Measurements from ENCODE around the gene FBXO39.
"Not testable (repeated sequence)": the region's sequence is repeated elsewhere in the genome, so short reads cannot be mapped to it uniquely, and the experiment has no call there.

FBXO39 gene

DNA sequence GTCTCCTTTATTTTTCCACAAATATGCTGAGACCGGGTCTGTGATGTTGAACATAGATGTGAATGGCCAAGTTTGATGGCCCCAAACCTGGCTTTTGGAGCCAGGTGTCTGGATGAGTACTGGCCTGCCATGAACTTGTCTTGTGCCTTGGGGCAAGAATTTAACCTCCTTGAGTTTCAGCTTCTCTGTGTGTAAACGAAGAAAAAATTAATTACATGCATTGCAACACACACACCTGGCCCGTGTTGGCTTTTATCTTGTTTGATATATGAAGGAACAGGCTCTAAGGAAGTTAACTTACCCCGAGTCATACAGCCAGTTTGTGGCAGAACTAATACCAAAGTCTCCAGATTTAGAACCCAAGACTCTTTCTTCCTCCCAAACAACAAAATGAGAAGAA is 13.1 kb downstream of the FBXO39 start:
- no peak for DNase-seq (ENCODE audit: low read depth, low spot score)

DNA sequence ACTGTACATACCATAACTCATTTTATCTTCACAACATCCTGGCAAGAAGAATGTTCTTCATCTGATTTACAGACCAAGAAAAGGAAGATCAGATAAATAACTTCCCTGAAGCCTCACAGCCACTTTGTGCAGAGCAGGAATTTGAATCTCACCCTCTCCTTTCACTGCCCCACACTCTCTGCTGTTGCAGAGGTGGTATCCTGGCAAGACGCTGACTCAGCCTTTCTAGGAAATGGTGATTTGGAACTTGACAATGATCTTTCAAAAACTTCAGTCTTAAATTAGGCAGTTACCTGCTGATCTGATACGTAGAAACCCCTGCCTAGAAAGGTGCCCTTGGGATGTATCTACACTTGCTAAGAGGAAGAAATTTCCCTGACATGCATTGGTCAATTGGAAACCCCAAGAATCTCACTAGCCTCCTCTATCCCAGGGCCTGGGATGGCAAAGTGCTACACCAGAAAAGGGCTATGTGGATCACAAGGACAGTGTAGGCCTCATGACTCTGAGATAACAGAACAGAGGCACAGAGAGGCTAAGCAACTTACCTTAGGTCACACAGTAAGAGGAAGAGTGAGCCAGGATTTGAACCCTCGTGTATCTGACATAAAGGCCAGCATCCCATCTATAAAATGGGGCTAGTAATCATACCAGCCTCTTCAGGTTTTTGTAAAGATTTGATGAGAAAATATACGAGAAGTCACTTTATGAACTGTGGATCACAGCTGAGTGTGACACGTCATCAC is 17.9 kb downstream of the FBXO39 start:
- DNase-seq (ENCODE audit: low read depth, low spot score), result no peak

DNA sequence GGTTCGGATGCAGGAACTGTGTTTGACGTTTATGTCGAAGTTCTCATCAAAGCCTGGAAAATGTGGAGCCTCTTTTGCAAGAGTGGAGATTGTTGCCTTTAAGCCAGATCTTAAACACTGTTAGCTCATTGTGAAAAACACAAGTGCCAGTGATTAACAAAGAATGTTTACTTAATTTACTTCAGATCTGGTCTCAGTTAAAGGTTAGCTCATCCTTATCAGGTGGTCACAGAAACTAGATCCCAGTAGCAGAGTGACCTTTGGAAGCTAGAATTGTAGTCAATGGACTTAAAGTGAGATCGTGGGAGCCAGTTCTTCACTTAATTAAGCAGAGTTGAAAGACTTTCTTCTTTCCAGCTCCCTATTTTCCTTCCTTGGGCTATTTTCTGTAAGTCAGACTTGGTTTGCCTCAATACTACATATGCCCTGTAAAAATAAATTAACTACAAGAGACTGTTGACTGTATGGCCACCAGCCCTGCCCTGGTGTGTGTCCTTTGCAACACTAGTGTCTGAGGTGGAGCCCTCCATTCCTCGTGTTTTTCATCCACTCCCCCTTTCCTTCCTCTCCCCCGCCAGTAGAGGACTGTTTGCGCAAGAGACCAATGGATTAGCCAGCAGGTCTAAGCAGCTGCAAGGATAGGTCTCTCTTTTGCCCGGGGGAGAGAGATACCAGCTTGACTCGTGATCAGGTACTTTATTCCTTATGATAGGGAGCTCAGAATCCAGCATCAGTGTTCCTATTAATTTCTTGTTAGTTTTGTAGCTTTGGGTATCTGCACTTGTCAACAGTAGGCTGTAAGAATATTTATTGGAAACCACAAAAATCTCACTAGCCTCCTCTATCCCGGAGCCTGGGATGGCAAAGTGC is 20.2 kb downstream of the FBXO39 start:
- no peak for DNase-seq (ENCODE audit: low read depth, low spot score)

GRCh38 chr17:6796887-6797490 is 21.0 kb downstream of the FBXO39 start:
- no peak for DNase-seq (ENCODE audit: low read depth, low spot score)

GRCh38 chr17:6797718-6798351 is 21.8 kb downstream of the FBXO39 start:
- no peak for DNase-seq (ENCODE audit: low read depth, low spot score)

DNA sequence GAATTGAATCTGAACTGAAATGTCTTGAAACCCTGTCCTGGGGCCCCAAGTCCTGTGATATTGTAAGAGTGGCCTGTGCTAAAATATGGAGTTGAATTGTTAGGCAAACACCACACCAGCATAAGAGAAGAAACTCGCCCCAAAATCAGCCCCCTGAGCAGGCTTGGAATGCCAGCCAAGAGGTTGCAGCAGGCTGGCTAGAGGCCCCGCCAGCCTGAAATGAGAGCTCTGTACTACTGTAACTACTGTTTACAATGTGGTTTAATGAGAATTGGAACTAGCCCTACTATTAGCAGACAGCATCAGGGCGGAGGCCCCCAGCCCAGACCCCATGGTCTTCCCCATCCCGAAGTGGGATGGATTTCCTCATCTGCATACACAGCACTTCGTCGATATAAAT is 23.7 kb downstream of the FBXO39 start:
- no peak for DNase-seq (ENCODE audit: low read depth, low spot score)

DNA sequence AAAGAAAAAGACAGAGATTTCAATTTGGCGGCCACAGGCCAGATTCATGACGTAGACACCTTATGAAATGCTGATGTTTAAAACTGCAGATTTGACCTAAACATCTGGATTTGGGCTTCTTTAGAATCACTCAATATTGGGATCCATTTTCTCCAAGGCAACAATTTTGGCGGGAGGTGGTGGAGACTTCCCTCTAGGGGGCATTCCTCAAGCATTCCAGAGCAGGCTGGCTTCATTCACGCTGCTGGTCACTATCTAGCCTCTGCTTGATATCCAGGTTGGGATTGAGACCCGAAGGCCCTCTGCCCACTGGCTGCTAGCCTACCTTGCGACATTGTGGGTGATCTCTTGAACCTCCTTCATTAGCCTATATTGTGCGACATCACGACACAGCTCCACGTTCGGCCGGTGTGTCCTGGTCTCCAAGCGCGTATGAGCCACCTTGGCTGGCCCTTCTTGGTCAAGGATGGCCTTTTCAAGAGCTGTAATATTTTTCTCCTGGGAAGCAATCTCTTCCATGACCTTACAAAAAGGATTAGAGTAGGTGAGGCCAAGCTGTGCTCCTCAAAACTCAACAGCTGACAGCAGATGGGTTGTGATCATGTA is 24.5 kb downstream of the FBXO39 start:
- DNase-seq (ENCODE audit: low read depth, low spot score), result no peak

DNA sequence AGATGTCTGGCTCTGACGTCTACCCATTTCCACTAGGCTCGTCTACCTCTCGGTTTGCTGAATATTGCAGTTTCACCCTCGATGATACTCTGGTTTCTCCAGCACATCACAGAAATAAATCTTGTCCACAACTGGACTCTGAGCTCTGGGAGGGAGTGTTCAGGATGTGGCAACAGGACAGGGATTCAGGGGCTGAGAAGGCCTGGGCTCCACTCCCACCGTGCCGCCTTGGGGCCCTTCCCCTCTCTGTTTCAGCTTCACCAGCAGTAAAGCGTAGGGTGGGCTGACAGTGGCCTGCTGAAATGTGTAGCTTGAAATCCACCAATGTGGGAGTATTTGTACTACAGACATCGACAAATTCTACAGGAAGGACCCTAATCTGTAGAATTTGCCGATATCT is 35.5 kb downstream of the FBXO39 start:
- DNase-seq (ENCODE audit: low read depth, low spot score), result no peak

- DNase-seq (ENCODE audit: low read depth, low spot score), result no peak
Observed at GRCh38 chr17:6812295-6812694, 36.3 kb downstream of the FBXO39 start.

DNA sequence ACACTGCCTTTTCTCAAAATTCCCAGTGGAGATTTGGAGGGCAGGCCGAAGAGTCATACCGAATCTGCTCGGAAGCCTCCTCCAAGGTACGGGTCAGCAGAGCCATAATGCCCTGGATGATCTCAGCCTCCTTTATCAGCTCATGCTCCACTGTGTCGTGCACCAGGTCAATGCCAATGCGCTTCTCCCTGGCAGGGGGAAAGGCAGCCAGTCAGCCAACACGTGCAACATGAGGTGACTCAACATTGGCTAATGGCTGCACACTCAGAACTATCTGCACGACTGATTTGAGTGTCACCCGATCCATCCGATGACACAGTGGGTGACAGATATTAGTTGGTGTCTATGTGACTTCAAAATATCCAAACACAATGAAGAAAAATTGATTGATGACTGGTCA is 39.8 kb downstream of the FBXO39 start:
- DNase-seq (ENCODE audit: low read depth, low spot score), result no peak

DNA sequence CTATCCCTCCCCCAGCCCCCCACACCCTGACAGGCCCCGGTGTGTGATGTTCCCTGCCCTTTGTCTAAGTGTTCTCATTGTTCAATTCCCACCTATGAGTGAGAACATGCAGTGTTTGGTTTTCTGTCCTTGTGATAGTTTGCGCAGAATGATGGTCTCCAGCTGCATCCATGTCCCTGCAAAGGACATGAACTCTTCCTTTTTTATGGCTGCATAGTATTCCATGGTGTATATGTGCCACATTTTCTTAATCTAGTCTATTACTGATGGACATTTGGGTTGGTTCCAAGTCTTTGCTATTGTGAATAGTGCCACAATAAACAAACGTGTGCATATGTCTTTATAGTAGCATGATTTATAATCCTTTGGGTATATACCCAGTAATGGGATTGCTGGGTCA is 40.4 kb downstream of the FBXO39 start:
- DNase-seq (ENCODE audit: low read depth, low spot score), result not testable (repeated sequence)

DNA sequence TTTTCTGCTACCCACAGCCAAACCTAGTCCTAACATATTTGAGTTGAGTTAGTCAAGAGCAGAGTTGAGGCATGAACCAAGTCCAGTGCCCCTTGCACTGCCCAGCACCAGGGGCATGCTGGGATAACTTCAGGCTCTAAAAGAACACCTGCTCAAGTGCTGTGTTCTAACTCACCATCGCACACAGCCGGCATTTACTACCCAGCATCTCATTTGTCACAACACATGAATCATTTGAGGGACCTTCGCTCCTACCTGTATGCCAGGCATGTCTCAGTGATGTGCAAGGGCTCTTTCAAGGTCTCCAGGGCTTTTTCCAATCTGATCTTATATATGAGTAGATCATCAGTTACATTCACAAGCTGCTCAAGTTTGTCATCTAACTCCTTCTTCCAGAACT is 42.9 kb downstream of the FBXO39 start:
- DNase-seq (ENCODE audit: low read depth, low spot score), result no peak

GRCh38 chr17:6823011-6823442 is 47.0 kb downstream of the FBXO39 start:
- no peak for DNase-seq (ENCODE audit: low read depth, low spot score)

DNA sequence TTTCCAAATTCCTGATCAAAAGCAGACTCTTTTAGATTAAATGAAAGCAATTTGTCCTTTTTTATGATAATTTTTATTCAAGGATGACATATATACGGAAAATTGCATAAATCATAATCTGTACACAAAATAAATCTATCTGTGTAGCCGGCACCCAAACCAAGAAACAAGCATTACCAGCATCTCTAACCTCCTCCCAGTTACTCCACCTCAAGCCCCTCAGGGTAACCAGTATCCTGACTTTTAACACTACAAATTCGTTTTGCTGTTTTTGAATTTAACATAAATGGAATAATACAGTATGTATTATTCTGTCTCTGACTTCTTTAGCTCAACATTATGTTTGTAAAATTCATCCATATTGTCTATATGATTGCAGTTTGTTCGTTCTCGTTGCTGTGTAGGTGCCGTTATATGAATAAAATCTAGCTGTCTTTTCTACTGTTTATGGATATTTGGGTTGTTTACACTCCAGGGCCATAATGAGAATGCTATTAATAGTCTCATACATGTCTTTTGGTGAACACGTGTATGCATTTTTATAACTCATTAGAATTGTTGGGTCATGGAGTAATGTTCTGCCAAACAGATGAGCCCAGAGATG is 54.5 kb downstream of the FBXO39 start:
- DNase-seq (ENCODE audit: low read depth, low spot score), result no peak

DNA sequence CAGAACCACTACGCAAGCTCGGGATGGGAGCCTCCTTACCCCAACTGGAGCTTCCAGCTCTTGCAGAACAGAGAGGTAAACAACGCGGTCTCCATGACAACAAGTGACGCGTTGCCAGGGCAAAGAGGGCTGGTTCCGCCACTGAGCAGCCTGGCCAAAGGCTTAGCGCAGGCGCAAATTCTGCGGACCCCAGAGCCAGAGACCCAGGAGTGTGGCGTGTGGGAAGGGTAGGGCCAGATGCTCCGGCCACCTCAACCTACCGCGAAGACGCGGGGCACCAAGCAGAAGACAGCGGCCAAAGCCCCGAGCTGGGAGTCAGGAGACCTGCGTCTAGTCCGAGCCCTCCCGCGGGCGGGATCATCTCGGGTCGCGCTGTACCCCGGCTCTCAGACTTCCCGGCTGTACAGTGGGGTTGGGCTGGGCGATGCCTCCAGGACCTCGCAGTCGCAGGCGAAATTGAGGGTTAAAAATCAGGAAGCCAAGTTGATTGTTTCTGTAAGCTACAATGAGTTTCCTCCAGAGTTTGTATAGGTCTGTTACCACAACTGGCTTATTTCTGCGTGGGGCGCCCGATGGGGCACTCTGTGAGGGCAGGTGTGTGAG is 55.7 kb downstream of the FBXO39 start, which contains the start of gene TEKT1:
Gene TEKT1, minus strand, starts transcription at position 69 of the 603 bp plus-strand sequence. CDS start 1,353 bp downstream, outside the sequence.
- DNase-seq (ENCODE audit: low read depth, low spot score), result no peak

Data from smooth muscle cell of the brain vasculature (primary cell).